AML-193 (cell line): ENCODE data around the gene COL6A2.
"Not testable (repeated sequence)": the region's sequence is repeated elsewhere in the genome, so short reads cannot be mapped to it uniquely, and the experiment has no call there.

ENCODE experiments used
- DNase-seq, 2 experiments: peaks; one replicate each; lab custom pipeline; 2025; lab: John Stamatoyannopoulos, UW

The COL6A2 gene

DNA sequence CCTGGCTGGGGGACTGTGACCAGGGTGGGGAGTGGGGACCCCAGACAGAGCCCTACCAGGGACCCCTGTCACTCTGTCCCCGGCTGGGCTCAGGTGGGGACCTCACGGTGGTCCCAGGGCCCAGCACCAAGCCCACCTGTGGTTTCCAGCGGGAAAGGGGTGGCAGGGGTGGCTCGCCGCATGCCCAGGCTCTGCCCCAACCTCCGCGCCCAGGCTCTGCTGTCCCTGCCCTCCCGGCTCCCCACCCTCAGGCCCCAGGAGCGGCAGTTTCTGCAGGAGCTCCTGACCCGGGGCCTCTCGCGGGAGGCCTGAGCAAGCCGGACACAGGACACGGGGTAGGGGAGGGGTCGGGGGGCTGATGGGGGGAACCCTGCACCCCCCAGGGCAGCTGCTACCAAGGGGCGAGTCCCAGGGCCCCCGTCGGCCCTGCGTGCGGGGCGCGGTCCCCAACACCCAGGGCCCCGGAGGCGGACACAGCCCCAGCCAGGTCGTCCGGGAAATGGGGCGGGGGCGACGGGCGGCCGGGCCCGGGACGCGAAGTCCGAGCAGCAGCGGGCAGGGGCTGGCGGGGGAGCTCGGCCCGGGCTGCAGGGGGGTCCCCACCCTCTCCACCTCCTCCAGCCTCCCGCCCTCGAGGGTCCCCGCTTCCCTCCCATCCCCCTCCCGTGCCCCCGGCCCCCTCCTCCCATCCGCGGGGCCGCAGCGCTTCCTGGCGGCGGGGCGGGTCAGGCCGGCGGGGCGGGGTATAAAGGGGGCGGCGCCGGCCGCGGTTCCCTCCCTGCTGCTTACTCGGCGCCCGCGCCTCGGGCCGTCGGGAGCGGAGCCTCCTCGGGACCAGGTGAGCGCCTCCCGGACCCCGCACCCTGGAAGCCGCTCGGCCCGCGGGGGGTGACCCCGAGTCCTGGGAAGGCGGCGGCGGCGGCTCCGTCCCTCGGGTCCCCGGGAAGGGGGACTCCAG is at the start of gene COL6A2:
TSS of gene COL6A2 (plus strand) at position 777 of the 958 bp plus-strand sequence.
- DNase-seq = no peak

DNA sequence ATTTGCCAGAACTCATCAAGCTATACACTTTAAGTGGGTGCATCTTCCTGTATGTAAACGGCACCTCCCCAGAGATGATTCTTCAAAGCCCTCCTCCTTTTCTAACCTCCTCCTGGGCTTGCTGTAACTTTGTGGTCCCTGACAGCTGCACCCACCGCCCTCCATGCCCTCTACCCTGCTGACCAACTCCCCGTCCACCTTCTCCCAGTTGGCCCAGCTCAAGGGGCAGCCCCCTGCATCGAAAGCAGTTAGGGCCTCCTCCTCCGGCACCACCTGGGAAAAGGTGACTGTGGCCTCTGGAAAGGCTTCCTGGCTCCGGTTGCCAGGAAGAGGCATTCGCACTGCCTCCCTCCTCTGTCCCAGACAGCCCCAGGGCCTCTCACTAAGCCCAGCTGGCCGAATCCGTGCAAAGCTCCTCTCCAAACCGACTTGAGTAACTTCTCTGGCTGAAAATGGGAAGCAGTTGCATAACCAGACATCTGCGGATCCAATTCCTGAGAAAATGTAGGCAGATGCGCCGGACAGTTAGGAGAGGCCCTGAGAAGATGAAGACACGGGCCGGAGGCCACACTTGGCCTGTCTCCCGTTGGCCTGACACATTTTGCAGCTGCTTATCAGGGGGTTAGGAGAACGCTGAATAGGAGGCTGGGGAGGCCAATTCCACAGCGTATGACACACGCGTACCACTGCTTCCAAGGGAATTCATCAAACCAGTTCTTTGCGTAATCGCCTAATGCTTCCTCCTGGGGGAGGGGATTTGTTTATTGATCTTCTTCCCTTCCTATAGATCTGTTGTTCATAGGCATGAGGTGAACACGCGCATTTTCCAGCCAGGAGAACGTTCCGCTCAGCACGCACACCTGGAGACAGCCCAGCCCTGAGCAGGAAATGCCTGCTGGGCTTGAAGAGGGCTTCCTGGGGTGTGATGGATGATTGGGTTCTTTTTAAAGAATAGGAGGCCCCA is 48.7 kb upstream of the COL6A2 start:
- DNase-seq = no peak

DNA sequence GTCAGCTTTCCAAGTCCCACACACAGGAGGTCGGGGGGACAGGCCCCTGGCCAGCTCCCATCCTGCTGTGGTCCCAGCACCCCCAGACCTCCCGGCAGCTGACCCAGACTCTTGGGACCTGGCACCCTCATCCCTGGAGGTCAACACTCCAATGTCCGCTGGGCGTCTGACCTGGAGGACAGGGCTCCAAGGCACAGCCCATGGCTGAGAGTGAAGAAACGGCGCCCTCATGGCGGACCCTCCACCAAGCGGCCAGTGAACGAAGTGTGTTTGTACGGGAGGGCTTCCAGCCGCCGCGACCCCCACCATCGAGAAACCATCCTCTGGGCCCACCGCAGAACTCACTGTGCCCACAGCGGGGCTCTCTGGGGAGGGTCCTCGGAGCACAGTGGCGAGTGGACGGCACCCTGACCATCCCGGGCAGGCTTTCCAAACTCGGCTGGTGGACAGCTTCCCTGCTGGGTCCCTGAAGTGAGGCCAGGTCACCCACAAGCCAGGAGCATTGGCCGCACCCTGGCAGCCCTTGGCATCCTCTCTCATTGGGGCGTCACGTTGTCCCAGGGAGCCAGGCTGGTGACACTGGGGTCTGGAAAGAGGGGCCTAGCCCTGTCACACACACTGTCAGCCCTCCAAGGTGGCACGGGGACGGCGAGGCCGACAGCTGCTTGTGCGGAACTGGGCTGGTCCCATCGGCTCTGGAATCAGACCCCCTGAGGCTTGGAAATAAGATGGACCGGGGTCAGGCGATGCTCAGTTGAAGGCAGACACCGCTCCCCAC is 47.8 kb upstream of the COL6A2 start:
- no peak for DNase-seq

DNA sequence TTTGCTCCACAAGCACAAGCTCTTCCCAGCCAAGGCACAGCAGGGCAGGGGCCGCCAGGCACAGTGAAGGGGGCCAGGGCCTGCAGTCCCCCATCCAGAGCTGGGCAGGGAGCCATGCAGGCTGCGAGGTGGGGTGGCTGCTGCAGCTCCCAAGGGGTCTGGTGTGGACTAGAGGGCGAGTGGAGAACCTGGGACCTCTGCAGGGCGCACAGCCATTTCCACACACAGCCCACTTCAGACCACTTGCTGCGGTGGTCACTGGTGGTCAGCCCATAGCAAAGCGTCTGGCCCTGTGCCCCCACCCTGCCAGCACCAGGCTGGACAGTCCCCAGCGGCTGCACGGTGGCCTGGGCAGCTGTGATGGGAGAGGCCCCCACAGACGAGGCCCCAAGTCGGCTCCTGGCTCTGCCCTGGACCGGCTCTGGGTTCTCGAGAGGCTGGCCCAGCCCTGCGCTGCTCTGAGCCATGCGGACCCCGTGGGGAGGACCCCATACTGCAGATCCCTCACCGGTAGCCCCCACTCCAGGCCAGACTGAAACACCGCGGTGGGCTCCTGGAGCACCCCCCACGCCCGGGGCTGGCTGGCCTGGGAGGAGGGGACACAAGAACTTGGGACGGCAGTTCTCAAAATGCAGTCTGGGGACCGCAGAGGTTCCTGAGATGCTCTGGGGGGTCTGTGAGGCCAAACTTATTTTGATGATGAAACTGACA is 47.1 kb upstream of the COL6A2 start:
- DNase-seq = no peak

DNA sequence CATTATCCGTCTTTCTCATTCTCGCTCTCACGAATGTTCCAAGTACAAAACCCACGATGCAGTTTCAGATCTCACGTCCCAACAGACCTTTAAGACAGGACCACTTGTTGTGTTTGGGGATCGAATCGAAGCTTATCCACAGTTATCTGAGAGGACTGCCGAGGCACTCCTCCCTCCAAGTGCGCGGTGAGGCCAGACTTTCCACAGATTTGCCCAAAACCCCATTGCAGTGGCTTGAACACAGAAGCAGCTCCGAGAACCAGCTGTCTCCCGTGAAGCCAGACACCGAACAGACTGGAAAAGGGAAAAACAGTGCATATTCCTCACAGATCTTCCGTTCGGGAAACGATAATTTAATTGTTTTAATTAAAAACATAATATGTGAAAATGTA is 46.5 kb upstream of the COL6A2 start:
- no peak for DNase-seq

DNA sequence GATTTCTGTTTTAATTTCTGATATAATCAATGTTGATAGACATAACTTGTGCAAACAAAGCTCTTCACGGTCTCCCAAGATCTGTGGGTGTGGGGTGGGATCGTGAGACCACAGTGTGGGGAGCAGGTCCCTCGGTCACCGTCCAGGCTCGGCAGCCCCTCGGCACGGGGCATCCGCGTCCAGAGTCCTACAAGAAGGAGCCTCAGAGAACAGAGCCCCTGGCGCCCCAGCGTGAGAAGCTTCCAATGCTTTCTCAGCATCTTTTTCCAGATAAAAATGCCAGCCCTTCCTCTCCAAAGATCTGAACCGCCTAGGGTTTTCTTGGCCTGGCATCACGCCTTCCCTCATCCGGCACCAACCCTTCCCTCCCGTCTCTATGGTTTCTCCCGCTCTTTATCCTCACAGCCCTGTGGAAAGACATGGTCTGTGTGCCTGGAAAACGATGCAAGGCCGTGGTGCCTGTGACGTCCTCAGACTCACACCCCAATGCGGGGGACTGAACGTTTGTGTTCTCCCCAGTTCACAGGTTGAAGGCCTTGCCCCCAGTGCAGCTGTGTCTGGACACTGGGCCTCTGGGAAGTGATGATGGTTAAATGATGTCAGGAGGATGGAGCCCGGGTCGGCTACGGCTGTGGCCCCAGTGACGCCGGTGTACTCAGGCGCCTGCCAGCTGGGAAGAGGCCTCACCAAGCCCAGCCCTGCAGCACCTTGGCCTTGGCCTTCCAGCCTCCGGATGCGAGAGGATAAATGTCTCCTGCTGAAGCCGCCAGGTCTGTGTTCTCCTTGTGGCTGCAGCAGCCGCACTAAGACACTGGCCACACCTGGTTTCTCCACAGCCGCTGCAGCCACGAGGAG is 45.9 kb upstream of the COL6A2 start:
- DNase-seq = no peak

DNA sequence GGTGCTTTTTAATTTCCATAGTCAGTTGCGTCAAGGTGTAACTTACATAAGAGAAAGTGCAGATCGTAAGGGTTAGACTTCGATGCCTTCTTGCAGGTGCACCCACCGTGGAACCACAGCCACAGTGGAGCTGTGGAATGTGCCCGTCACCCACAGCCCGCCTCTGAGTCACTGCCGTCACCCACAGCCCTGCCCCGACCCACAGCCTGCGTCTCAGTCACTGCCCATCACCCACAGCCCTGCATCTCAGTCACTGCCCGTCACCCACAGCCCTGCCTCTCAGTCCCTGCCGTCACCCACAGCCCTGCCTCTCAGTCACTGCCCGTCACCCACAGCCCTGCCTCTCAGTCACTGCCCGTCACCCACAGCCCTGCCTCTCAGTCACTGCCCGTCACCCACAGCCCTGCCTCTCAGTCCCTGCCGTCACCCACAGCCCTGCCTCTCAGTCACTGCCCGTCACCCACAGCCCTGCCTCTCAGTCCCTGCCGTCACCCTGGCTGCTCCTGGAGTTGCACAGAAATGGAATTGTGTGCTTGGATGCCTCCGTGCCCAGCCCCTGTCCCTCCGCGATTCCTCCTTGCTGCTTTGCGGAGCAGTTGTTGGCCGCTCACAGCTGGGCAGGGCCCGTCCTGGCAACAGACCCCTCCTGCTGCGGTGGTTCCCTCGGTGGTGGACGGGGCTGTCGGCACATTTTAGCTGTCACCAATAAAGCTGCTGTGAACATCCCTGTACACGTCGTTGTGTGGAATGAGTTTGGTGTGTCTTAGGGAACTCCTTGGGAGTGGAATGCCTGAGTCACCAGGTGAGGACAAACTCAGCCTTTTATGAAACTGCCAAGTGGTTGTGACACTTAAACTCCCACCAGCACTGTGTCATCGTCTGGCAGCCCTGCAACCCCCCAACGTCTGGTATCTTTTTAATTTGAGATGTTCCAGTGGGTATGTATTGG is 44.9 kb upstream of the COL6A2 start:
- DNase-seq = no peak

DNA sequence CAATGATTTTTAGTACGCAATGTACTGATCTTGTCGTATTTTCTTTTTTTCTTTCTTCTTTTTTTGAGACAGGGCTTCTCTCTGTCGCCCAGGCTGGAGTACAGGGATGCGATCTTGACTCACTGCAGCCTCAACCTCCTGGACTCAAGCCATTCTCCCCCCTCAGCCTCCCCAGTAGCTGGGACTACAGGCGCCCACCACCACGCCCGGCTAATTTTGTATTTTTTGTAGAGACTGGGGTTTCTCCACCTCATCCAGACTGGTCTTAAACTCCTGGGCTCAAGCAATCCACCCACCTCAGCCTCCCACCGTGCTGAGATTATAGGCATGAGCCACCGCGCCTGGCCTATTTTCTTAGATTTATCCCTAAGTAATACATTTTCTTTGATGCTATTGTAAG is 43.9 kb upstream of the COL6A2 start:
- DNase-seq = no peak

DNA sequence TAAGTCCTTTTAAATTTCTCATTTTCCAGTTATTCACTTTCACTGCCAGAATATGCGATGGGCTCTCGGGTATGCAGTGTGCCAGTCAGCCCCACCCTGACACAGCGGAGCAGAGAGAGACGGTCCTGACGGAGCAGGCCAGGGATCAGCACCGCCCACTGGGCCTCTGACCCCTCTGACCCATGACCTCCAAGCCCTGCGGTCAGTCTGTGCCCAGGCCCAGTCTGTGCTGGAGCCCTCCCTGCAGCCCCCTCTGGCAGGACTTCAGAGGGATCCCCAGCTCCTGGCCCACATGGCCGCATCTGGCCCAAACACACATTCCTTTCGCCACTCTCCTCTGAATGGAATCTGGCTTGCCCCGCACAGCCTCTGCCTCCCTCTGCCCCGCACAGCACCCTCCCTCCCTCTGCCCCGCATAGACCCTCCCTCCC is 43.4 kb upstream of the COL6A2 start:
- DNase-seq = no peak

DNA sequence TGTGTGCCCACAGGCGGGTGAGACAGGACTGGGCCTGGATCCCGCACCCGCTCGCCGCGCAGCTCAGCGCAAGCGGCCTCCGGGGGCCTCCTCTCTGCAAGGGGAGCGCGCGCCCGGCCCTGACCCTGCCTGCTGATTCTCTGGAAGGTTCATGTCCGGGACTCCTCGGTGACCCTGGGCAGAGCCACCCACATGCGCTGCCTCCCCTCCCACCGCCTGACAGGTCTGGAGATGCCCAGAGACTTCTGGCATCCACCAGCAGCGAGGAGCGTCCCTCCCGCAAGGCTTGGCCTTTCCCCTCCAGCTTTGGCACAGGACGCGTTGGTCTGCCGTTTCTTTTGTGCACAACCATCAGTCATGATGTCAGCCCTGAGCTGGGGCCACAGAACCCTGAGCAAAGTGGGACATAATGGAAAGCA is 42.0 kb upstream of the COL6A2 start:
- DNase-seq = no peak

DNA sequence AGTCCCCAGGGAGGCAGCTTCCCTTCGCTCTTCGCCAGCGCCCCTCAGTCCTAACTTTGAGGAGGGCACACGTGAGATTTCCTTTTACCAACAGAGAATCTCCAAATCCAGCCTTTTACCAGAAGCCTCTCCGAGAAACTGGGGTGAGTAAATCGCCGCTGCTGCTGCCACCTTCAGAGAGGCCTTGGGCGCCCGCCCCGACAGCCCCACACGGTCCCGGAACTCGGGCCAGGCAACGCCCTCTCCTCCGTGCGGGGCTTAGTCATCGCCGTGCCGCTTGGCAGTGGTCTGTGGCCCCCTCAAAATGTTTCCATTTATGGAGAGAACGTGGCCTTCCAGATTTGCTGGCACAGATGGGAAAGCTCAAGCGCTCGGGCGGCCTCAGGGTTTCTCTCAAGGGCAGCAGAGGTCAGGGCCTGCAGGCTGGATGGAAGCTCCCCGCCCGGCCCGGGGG is 41.4 kb upstream of the COL6A2 start:
- no peak for DNase-seq

DNA sequence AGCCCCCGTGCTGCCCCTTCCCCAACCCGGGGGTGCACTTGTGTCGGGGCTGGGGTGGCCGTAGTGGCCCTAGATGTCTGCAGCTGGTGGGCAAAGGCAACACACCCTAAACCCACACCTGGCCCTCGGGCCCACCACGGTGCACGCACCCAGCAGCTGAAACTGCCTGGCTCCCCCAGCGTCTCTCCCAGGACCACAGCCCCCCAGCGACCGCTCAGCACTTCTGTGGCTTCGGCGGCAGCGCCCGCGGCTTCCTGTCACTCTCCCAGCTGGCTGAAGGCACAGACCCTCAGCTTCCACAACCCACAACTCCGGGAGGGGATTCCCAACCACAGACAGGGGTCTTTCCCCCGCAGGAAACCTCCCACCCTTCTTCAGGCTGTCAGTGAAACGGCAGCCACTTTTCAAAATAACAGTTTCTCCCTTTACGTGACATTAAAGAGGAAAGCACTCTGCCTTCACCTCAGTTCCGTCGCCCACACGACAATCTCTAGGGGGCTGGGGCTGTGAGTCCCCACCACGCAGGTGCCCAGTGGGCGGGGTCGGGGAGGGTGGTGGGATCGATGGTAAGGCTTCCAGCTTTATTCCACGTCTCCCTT is 40.7 kb upstream of the COL6A2 start:
- no peak for DNase-seq

DNA sequence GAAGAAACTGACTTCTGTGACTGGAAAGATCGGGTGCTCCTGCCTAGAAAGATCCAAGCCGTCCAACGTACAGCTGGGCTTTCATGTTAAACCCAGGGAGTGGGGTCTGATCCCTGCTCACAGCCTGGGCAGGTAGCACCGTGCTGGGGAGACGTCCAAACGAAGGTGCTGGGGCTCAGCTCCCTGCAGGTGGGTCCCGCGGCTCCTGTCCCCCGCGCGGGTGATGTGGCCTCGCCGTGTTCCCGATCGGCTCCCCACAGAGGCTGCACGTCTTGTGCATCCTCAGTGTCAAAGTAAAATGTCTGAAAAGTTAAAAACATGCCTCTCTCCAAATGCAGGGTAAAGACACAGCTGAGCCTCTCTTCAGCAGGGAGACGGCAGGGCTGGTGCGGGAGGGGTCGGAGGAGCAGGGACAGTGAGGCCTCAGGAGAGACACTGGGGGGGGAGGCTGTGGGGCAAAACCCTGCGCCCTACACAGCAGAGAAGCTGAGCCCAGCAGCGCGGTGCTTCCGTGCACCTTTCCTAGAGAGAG is 40.1 kb upstream of the COL6A2 start:
- DNase-seq = no peak

DNA sequence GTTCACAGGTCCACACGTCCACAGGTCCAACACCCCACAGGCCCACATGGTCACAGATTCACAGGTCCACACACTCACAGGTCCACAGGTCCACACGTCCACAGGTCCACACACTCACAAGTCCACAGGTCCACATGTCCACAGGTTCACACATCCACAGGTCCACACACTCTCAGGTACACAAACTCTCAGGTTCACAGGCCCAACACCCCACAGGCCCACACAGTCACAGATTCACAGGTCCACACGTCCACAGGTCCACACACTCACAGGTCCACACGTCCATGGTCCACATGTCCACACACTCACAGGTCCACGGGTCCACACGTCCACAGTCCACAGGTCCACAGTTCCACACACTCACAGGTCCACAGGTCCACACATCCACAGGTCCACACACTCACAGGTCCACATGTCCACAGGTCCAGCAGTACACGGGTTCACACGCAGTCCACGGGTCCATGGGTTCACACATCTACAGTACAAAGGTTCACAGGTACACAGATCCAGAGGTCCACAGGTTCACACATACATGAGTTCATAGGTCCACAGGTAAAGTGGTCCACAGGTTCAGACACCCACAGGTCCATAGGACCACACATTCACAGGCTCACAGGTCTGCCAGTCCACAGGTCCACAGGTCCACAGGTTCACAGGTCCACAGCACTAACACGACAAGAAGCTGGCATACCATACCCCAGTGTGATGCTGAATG is 39.3 kb upstream of the COL6A2 start:
- DNase-seq = no peak

DNA sequence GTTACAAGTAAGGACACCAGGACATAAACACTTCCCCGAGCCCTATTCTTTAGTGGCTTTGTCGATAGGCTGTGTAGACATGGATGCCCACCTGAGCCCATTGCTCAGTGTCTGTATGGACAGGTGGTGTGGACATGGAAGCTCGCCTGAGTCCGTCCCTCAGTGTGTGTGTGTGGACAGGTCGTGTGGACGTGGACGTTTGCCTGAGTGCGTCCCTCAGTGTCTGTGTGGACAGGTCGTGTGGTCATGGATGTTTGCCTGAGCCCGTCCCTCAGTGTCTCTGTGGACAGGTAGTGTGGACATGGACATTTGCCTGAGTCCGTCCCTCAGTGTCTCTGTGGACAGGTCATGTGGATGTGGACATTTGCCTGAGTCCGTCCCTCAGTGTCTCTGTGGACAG is 38.7 kb upstream of the COL6A2 start:
- no peak for DNase-seq

DNA sequence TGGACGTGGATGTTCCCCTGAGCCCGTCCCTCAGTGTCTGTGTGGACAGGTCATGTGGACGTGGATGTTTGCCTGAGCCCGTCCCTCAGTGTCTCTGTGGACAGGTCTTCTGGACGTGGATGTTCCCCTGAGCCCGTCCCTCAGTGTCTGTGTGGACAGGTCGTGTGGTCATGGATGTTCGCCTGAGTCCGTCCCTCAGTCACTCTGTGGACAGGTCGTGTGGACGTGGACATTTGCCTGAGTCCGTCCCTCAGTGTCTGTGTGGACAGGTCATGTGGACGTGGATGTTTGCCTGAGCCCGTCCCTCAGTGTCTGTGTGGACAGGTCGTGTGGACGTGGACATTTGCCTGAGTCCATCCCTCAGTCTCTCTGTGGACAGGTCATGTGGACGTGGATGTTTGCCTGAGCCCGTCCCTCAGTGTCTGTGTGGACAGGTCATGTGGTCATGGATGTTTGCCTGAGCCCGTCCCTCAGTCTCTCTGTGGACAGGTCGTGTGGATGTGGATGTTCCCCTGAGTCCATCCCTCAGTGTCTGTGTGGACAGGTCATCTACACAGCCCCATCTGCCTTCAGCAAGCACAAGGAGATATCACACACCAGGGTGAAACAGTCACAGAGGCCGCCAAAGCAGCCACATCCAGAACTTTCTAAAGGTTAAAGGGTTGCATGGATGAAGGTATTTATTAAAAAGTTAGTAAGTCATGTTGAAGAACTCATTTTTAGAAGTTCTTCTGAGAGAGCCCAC is 38.0 kb upstream of the COL6A2 start:
- DNase-seq = not testable (repeated sequence)

DNA sequence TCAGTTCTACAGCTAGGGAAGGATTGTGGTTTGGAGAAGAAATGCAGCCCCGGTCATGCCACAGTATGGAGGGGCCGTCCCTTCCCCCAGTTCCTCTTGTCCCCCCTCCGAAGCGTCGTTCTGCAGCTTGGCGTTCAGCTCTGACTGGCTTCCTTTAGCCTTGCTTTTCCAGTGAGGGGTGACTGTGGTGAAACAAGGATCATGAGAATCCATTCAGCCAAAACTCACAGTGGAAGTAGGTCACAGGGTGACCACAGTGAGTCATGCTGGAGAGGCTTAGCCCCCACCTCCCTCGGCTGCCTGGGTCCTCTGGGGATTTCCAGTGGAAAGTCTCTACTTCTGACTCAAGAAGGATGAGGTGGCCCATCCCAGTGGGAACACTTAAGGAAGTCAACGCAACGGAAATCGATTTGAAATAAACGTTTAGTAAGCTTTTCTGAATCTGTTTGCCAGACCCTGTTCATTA is 37.3 kb upstream of the COL6A2 start:
- no peak for DNase-seq
